H9 (cell line): ENCODE measurements around the gene SMYD5. TPM values are rescaled to one million over a fixed set of nuclear protein-coding genes. Genes with fewer than 3 reads are reported as not detected.

Experiments used
- DNase-seq: peaks from one replicate; pipeline ENCODE4 v3.0.0-alpha.2; 2017
- H2AFZ ChIP-seq: one replicate; pipeline ENCODE4 v1.6.1; 2013; ENCODE audit warnings: mild to moderate bottlenecking, low read length, control low read depth, moderate library complexity
- H2AK5ac ChIP-seq: 2 replicates; pipeline ENCODE4 v1.6.1; 2013; ENCODE audit warnings: low read length, control low read depth, mixed read lengths; ENCODE audit not compliant: insufficient read length
- H2BK120ac ChIP-seq: one replicate; pipeline ENCODE4 v1.6.1; 2013; ENCODE audit warnings: low read depth, mild to moderate bottlenecking, low read length, control low read depth, inconsistent platforms; ENCODE audit not compliant: poor library complexity, severe bottlenecking
- H2BK12ac ChIP-seq: 2 replicates; pipeline ENCODE4 v1.6.1; 2013; ENCODE audit warnings: low read length, control low read depth, mixed read lengths, low read depth; ENCODE audit not compliant: insufficient read length
- H2BK15ac ChIP-seq: 2 replicates; pipeline ENCODE4 v1.6.1; 2013; ENCODE audit warnings: low read depth, low read length, control low read depth
- H2BK20ac ChIP-seq: one replicate; pipeline ENCODE4 v1.6.1; 2013; ENCODE audit warnings: low read depth, mild to moderate bottlenecking, low read length, control low read depth, inconsistent platforms; ENCODE audit not compliant: poor library complexity, severe bottlenecking
- H2BK5ac ChIP-seq: 2 replicates; pipeline ENCODE4 v1.6.1; 2013; ENCODE audit warnings: low read length, control low read depth, mixed read lengths; ENCODE audit not compliant: insufficient read length
- H3K14ac ChIP-seq: 2 replicates; pipeline ENCODE4 v1.6.1; 2013; ENCODE audit warnings: low read length, control low read depth; ENCODE audit not compliant: insufficient read depth
- H3K18ac ChIP-seq: 2 replicates; pipeline ENCODE4 v1.6.1; 2013; ENCODE audit warnings: low read depth, mild to moderate bottlenecking, mixed read lengths, low read length, control low read depth; ENCODE audit not compliant: insufficient read length
- H3K23ac ChIP-seq: 2 replicates; pipeline ENCODE4 v1.6.1; 2013; ENCODE audit warnings: low read length, control low read depth, mixed read lengths, low read depth; ENCODE audit not compliant: insufficient read length
- H3K23me2 ChIP-seq: 2 replicates; pipeline ENCODE4 v1.6.1; 2013; ENCODE audit warnings: low read depth, mild to moderate bottlenecking, mixed read lengths, low read length, control low read depth; ENCODE audit not compliant: insufficient read length, poor library complexity, severe bottlenecking
- H3K27ac ChIP-seq: 2 replicates; pipeline ENCODE4 v1.5.1; 2013; ENCODE audit warnings: low read length, control low read depth, mixed read lengths, low read depth; ENCODE audit not compliant: insufficient read length
- H3K27me3 ChIP-seq: 2 replicates; pipeline ENCODE4 v1.6.1; 2013; ENCODE audit warnings: low read length, control low read depth, inconsistent platforms; ENCODE audit not compliant: insufficient read depth
- H3K4ac ChIP-seq: 2 replicates; pipeline ENCODE4 v1.6.1; 2013; ENCODE audit warnings: low read depth, mild to moderate bottlenecking, control low read depth, inconsistent platforms, low read length, moderate library complexity
- H3K4me1 ChIP-seq: 2 replicates; pipeline ENCODE4 v1.6.1; 2013; ENCODE audit warnings: low read length, control low read depth, inconsistent platforms; ENCODE audit not compliant: insufficient read depth
- H3K4me2 ChIP-seq: 2 replicates; pipeline ENCODE4 v1.6.1; 2013; ENCODE audit warnings: low read length, control low read depth, mixed read lengths; ENCODE audit not compliant: insufficient read length, insufficient read depth
- H3K56ac ChIP-seq: 2 replicates; pipeline ENCODE4 v1.6.1; 2013; ENCODE audit warnings: low read depth, mild to moderate bottlenecking, mixed read lengths, low read length, control low read depth; ENCODE audit not compliant: insufficient read length
- H3K79me1 ChIP-seq: 2 replicates; pipeline ENCODE4 v1.6.1; 2013; ENCODE audit warnings: low read depth, mild to moderate bottlenecking, moderate library complexity, low read length, control low read depth, inconsistent platforms; ENCODE audit not compliant: insufficient read depth, poor library complexity, severe bottlenecking
- H3K79me2 ChIP-seq: 2 replicates; pipeline ENCODE4 v1.6.1; 2013; ENCODE audit warnings: low read length, control low read depth, inconsistent platforms; ENCODE audit not compliant: insufficient read depth
- H3K9ac ChIP-seq: 2 replicates; pipeline ENCODE4 v1.6.1; 2013; ENCODE audit warnings: low read length, control low read depth, mixed read lengths; ENCODE audit not compliant: insufficient read length; ENCODE audit errors: extremely low read depth
- H3K9me3 ChIP-seq: one replicate; pipeline ENCODE4 v1.6.1; 2013; ENCODE audit warnings: low read depth, low read length, inconsistent platforms; ENCODE audit not compliant: control insufficient read depth
- H3T11ph ChIP-seq: one replicate; pipeline ENCODE4 v1.6.1; 2013; ENCODE audit warnings: mild to moderate bottlenecking, low read length, control low read depth, inconsistent platforms
- H4K20me1 ChIP-seq: one replicate; pipeline ENCODE4 v1.6.1; 2013; ENCODE audit not compliant: control insufficient read depth, insufficient read length, insufficient read depth
- H4K5ac ChIP-seq: 2 replicates; pipeline ENCODE4 v1.6.1; 2013; ENCODE audit warnings: low read depth, mild to moderate bottlenecking, mixed read lengths, low read length, control low read depth; ENCODE audit not compliant: insufficient read length
- H4K8ac ChIP-seq: replicated peaks from 2 replicates; pipeline ENCODE4 v1.6.1; 2013; ENCODE audit warnings: low read length, control low read depth, mixed read lengths, low read depth; ENCODE audit not compliant: insufficient read length
- H4K91ac ChIP-seq: 2 replicates; pipeline ENCODE4 v1.6.1; 2013; ENCODE audit warnings: low read depth, mild to moderate bottlenecking, moderate library complexity, mixed read lengths, low read length, control low read depth; ENCODE audit not compliant: insufficient read length
- H3K27ac Mint-ChIP-seq, 3 experiments: 2 replicates in 2 of 3; 3 replicates in 1 of 3; pipeline ENCODE4 v1.8.0; 2020 to 2021; ENCODE audit warnings: mixed read lengths in 3 of 3, mild to moderate bottlenecking in 1 of 3, moderate library complexity in 1 of 3
- H3K27me3 Mint-ChIP-seq: 2 replicates; pipeline ENCODE4 v1.8.0; 2021; ENCODE audit warnings: low read depth, mild to moderate bottlenecking, moderate library complexity, mixed read lengths
- H3K36me3 Mint-ChIP-seq, 3 experiments: 2 replicates in 2 of 3; 3 replicates in 1 of 3; pipeline ENCODE4 v1.8.0; 2020 to 2021; ENCODE audit warnings: low read depth in 3 of 3, mixed read lengths in 3 of 3; ENCODE audit not compliant: insufficient read depth in 1 of 3
- H3K4me1 Mint-ChIP-seq, 2 experiments: 2 replicates each; pipeline ENCODE4 v1.8.0; 2020; ENCODE audit warnings: mixed read lengths in 2 of 2
- H3K4me3 Mint-ChIP-seq, 2 experiments: 2 replicates in 1 of 2; 3 replicates in 1 of 2; pipeline ENCODE4 v1.8.0; 2020 to 2021; ENCODE audit warnings: mild to moderate bottlenecking in 2 of 2, mixed read lengths in 2 of 2, moderate library complexity in 1 of 2
- H3K9me3 Mint-ChIP-seq, 2 experiments: 2 replicates in 1 of 2; 3 replicates in 1 of 2; pipeline ENCODE4 v1.8.0; 2020; ENCODE audit warnings: mild to moderate bottlenecking in 2 of 2, mixed read lengths in 2 of 2, moderate library complexity in 1 of 2
- CTCF ChIP-seq: fragments of 200-600 bp; sonication (generic); conservative IDR thresholded peaks from 3 replicates; pipeline ENCODE4 v1.8.0; 2021; ENCODE audit warnings: antibody characterized with exemption, mild to moderate bottlenecking
- total RNA-seq: library from RNA; stranded (reverse); gene quantifications from 2 replicates; pipeline ENCODE4 v1.2.1, GENCODE V29; 2021

Gene SMYD5
- total RNA-seq, 1 experiment from 2014 or later, result 45.2 TPM

DNA sequence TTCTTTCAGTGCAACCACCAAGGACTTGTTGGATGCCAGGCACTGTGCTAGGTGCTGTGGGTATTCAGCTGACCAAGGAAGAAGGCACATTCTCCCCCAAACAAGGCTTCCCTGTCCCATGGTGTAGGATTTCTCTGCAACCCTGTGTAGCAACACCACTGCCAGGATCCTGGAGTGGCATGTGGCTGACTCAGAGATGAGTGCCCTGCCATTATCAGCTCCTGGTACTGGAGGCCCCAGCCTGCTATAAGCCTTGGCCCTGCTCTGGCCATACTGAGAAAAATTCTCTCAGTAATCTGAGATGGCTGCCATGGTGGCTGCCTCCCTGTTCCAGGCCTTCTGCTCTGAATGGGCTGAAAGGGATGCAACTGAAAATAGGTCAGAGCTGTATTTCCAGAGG lies 4.3 kb downstream of the SMYD5 start:
- peaks cover 17 to 22% of the 10 kb centered on the region in 2 experiments for H3K4me1 Mint-ChIP-seq
- peaks cover 5 to 32% (median 32%) of the 10 kb centered on the region in 3 experiments; a peak in 6 of 7 replicates for H3K36me3 Mint-ChIP-seq
- DNase-seq, result no peak
- Histone ChIP-seq H2AFZ (no peak overlapping the region), H2BK12ac (no peak overlapping the region), H3K4ac (no peak overlapping the region), H4K5ac (no peak overlapping the region), H3K4me2 (no peak overlapping the region), H3K23ac (no peak overlapping the region), H3K14ac (no peak overlapping the region), H4K91ac (no peak overlapping the region), H3K56ac (no peak overlapping the region), H3K18ac (no peak overlapping the region), H3K9ac (no peak overlapping the region), H3K27me3 (no peaks in the 10 kb centered on the region), H3K23me2 (no peaks in the 10 kb centered on the region), H2BK20ac (no peak overlapping the region), H3K79me2 (peaks cover 7% of the 10 kb centered on the region; the same call in 1 of the 2 replicates), H4K8ac (no peak overlapping the region), H2BK5ac (no peak overlapping the region), H3K4me1 (0 out of 2 replicates have a peak, but pooled peaks cover 3% of the 10 kb centered on the region), H2AK5ac (no peak overlapping the region), H3T11ph (no peak overlapping the region), H4K20me1 (no peaks in the 10 kb centered on the region), H3K9me3 (no peaks in the 10 kb centered on the region), H3K79me1 (peaks cover 4% of the 10 kb centered on the region), H2BK15ac (no peak overlapping the region), H2BK120ac (no peak overlapping the region), H3K27ac (no peak overlapping the region)
- H3K27me3 Mint-ChIP-seq, result no peaks in the 10 kb centered on the region
- no peak for TF ChIP-seq CTCF
- no peaks in the 10 kb centered on the region for H3K9me3 Mint-ChIP-seq
- H3K27ac Mint-ChIP-seq, result no peak overlapping the region
- no peak overlapping the region for H3K4me3 Mint-ChIP-seq
